ENCODE measurements around the gene MGAT4A.

MGAT4A gene

DNA sequence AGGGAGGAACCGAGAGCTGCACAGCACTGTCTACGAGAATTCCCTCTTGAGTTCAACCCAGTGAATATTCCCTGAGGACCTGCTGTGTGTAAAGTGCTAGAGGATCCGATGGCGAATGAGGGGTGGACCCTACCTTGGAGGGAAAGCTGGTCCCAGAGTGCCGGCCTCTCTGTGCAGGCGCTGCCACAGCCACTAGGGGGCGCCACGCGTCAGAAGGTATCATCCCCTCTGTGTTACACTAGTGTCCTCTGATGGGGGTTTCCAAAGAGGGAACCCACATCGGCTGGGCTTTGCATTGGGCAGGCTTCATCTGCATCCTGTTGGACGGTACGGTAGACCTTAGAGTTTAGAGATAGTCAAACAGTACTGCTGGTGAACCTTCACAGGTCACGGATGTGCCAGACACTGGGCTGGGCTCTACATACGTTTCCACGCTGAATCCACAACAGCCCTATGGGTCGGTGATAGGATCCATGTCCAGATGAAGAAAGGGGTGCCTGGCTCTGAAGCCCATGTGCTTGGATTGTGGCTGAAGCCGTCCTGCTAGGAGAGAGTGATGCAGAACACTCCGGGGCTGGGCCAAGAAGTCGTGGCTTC, 161.6 kb downstream of the MGAT4A start:
- DNase-seq: no peak

Measured in NCI-H1417 treated with DMSO at 0.1 percent for 48 hours (cell line).